NOMO-1 treated with dmso at 0.1 percent for 144 hours (cell line): ENCODE measurements around the gene NFS1.
"Not testable (repeated sequence)": the region's sequence is repeated elsewhere in the genome, so short reads cannot be mapped to it uniquely, and the experiment has no call there.

Experiments used
- DNase-seq: peaks from one replicate; lab custom pipeline; 2025; ENCODE audit not compliant: unreplicated experiment; lab: John Stamatoyannopoulos, UW

NFS1 gene

DNA sequence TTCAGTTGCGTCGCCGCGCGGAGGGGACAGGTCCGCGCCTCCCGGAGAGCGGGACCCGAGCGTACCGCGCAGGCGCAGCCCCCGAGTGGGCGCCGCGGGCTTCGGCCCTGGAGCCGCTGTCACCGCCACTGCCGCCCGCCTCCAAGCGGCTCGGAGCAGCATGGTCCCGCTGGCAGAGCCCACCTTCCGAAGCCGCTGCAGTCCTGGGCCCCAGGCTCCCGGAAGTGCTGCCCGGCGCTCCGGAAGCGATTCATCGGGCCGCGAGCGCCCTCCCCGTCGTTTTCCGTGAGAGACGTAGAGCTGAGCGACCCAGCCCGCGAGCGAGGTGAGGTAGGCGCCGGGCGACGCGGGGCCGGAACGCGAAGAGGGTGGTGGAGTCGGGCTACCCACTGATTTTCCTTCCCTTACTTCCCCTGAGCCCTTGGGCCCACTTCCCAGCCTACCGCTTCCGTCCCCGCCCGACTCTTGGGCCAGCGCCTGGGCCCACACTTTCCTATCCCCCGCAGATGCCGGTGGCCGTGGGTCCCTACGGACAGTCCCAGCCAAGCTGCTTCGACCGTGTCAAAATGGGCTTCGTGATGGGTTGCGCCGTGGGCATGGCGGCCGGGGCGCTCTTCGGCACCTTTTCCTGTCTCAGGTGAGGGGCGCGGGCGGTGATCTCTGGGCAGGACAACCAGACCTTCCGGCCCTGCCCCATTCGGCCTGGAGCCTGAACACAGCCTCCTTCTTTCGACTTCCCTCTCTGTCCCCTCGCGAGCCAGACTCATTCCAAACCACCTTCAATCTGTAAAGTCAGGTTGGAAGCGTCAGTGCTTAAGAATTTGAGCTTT, at the start of gene NFS1, which contains the start of gene ROMO1:
TSS of gene NFS1 (minus strand) at position 226 of the 830 bp plus-strand sequence. CDS start at position 162, 64 bp downstream.
TSS of gene ROMO1 (plus strand) at position 279 of the 830 bp plus-strand sequence. CDS start at position 507, 228 bp downstream.
- peak; percentile 75 for DNase-seq

DNA sequence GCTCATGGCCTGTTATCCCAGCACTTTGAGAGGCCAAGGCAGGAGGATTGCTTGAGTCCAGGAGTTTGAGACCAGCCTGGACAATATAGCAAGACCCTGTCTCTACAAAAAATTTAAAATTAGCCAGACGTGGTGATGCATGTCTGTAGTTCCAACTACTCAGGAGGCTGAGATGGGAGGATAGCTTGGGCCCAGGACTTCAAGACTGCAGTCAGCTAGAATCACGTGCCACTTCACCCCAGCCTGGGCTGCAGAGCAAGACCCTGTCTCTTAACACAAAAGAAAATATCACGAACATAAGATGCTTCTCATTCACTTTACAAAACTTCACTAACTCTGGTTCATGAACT, 45.3 kb upstream of the NFS1 start:
- DNase-seq, result not testable (repeated sequence)

DNA sequence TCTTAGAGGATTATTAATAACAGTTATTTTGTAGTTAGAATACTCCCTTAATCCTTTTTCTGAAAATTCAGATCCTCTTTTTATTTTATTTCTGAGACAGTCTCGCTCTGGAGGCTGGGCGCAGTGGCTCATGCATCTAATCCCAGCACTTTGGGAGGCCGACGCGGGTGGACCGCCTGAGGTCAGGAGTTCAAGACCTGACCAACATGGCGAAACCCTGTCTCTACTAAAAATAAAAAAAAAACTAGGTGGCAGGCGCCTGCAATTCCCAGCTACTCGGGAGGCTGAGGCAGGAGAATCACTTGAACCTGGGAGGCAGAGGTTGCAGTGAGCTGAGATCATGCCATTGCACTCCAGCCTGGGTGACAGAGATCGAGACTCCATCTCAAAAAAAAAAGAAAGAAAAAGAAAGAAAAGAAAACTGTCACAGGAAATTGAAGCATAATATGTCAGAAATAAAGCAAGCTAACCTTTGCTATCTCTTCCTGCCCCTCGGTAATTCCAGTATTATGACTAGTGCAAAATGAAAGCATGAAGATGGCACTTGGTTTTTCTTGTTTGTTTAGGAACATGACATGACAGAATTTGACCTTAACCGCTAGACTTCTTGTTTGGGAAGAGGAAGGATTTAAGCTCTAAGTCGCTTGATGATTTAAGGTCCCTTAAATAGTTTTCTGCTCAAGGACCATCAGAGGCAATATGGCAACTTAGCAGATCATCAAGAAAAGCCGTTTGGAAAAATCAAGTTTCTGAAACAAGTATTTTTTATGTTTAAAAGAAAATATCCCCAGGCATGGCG, 44.7 kb upstream of the NFS1 start:
- DNase-seq, result peak; percentile 10

DNA sequence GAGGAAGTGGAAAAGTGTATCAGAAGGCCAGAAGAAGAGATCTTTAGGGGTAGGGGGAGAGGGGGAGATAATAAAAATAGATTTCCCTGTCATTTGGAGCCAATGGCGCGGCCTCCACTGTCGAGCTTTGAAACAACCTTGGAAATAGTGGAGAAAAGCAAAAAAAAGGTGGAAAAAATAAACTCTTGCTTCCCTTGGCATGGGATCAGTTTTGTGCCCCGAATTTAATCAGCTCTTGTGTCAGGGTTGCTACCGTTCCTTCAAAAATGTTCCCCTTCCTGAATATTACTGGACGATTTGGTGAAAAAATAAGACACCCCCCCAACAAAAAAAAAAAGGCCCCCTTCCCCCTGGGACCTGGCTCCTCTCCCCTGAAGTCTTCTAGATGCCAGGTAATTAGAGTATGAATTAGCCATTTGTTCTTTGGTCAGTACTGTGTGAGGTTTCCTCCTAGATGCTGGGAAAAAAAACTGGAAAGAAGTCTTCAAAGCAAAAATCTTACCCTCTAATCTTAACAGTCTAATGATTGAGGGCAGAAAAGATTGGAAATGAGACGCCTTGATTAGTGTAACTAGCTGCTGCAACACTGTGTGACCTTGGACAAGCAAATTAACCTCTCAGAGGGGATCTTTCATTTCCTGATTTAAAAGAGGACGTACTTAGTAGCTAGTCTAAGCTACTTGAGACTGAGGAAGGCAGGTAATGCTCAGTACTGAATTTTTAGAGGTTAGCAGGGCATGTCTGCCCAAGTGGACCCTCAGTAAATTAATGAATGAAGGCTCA, 43.8 kb upstream of the NFS1 start:
- peak; percentile 66 for DNase-seq

DNA sequence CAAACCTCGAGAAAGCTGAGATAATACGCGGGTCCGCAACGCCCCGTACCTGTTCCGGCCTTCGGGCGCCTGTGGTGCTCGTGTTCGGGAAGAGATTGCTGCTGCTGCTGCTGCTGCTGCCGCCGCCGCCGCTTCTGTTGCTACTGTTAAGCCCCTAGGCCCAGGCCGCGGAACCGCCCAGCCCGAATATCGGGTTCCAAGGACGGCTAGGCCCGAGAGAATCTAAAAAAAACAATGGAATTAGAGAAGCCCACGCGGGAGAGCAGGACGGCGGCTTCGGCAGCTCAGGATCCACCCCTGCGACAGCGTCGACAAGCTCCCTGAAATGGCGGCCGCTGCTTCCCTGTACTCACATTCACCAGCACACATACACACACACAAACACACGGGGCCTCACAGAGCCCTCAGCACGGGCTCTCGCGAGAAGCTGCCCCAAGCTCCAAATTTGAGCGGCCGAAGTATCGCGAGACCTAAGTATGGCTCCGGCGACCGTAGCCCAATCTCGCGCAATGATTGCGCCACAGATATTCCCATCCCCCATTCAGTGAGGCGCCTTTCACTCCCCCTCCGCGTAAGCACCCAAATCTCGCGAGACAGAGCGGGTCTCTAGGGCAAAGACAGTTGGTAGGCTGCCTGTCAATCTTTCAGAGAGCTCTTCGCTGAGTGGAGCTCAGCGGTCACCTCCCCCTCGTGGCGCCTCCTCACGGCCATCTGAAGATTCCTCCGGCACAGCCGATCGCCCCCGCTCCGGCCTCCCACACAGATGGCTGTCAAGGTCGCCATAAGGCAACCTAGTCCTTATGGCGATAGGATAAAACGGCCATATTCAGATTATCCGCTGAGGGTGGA, 43.0 kb upstream of the NFS1 start, which contains the start of gene RBM39:
TSS of gene RBM39 (minus strand) at position 369 of the 849 bp plus-strand sequence. CDS start 1,386 bp downstream, outside the sequence.
- peak; percentile 100 for DNase-seq

DNA sequence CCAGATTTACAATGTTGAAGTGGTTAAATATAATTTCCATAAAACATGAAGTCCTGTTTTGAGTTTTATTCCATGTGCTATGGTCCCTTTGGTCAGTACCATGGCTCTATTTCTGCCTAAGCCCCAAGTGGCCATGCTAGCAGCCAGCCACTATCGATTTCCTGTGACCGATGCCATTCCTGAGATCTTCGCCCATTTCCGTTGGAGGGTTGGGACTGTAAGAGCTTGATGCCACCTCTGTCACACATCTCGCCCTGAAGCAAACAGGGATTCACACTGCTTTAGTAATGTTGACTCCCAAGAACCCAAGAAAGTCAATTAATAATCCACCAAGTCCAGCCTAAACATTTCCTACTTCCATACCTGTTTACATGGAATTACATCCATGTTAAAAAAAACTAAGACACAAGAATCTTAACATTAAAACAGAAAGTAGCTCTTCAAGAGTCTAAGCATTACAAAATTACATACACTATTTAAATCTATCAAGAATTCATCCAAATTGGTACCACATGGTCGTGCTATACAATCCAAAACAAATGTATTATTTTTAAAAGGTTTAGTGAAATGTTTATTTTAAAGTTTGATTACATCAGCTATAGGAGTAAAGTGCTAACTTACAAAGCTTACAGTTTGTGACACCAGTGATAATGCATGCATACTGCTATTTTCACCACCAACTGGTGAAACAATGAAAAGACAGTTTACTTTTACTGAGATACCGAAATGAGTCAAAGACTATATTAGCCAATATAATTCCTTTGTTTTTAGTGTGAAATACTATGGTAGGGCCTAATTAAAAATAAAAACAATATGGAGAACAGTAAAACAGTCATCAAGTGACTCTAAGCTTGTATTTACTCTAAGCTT, 40.4 kb upstream of the NFS1 start:
- DNase-seq, result no peak

DNA sequence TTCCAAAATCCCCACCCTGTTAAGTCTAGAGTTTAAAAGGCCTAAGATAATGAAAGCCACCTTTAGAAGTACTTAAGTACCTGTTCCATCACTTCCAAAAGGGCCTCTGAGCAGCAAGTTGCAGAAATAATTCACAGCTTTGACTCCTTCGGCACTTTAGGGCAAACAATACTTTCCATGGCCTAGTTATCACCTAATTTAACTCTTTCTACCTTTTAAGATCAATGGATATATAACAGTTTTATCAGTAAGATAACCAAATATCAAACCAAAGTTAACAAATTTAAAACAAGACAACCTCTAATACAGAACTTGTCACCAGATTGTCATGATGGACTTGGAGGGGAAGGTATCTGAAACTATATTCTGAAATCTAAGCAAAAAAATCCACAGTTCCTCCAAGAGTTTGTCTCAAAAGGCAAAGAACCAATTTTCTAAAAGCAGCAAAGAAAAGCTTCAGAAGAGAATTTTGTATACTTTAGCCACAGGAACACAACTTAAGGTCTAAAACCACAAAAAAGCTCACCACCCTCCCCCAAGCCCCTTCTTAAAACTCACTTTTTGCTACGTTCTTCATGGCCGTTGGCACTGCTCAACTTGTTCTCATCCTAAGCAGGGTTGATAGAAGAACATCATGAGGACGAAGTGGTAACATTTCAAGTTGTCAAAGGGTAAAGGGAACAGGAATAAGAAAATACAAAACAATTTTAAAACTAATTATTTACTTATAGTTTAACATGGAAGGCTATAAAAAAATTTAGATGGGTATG, 39.4 kb upstream of the NFS1 start:
- no peak for DNase-seq

DNA sequence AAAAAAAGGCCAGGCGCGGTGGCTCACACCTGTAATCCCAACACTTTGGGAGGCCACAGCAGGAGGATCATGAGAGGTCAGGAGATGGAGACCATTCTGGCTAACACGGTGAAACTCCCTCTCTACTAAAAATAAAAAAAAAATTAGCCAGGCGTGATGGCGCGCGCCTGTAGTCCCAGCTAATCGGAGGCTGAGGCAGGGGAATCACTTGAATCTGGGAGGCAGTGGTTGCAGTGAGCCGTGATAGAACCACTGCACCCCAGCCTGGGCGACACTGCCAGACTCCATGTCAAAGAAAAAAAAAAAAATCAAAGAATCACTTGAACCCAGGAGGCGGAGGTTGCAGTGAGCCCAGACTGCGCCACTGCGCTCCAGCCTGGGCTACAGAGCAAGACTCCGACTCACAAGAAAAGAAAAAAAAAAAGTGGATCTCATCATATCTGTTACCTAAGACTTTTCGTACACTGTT, 38.7 kb upstream of the NFS1 start:
- DNase-seq, result no peak

DNA sequence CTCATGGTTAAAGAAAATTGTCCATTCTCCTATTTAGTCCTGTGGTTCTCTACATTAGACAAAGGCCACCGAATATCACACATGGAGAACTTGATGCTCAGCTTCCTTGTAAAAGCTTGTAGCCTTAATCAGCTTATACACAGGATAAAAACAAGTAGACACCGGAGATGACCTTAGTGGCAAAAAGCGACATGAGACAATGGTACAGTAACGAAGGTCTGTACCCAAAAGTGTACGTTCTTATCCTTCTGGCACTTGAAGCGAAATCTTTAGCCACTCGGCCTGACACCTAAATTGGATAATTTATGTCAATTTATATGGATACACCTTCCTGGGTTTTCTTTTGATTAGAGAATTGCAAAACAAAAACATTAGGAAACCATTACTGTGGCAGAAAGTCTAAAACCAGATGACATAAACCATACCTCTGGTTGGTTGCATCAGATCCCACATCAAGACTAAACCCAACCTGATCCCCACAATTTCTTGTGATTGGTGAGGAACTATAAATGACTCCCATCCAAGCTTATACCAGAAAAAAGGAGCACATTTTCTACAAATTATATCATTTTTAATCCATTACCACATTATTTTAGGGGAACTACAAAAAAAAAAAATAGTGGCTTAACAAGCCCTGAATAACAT, 36.8 kb upstream of the NFS1 start:
- DNase-seq, result no peak

DNA sequence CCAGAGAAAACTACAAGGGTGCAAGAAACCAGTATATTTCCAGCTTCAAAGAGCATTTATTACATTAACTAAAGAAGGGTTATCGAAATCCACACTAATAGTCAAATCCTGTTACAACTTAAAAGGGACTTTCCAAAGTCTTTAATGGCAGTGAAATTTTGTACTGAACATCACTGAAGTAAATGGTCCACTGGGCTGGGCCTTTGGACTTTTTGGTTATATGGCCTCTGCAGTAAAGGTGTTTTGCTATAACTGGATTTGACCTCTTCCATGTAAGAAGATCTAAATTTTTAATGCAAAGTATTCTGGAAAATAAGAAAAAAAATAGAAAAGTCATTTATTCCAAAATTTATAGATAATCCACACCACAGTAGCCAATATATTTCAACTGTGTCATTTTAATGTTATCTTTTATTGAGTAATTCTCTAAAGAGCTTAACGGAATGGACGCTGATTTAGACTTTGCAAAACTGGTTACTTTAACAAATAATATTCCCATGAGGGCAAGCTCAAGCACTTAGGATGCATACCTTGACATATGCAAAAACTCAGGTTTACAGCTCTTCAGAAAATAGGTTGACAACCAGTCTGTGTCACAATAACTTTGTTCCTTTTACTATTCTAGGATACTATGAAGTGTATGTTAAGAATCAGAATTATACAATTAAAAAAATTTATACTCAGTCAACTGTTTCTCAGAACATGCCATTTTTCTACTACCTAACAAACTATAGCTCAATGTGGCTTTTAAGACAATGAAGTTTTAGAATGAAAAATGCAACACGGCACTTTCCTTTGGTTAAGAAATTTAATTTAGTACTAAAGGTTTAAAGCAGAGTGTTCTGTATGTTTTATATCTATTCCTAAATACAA, 35.9 kb upstream of the NFS1 start:
- DNase-seq, result no peak

DNA sequence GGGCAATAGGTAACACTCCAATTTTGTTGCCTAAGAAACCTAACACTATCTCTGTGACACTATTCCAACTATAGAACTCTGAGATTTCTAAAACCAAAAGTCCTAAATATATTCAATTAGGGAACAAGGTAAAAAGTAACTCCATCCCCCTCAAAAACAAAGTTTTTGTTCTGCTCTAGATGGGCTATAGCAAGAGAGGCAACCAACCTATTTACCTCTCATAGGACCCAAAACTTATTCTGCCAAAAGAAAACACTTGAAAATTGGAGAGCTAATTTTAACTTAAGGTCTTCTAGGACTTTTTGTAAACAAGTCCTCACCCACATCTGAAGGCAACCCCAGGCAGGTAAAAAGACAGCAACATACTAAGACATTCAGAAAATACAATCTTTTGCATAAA, 35.2 kb upstream of the NFS1 start:
- no peak for DNase-seq

DNA sequence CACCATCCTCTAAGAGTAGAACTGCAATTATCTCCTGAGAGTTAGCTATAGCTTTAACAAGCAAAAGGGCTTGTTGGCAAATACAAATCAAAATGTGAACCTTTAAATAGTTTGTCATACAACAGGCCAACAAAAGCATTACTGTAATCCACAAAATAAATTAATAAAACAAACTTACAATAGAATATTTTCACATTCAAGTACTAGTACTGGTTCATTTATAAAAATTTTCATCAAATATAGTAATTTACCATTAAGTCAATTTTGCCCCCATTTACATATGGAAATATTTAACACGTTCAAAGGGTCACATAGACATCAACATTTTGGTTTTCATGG, 33.5 kb upstream of the NFS1 start:
- no peak for DNase-seq

DNA sequence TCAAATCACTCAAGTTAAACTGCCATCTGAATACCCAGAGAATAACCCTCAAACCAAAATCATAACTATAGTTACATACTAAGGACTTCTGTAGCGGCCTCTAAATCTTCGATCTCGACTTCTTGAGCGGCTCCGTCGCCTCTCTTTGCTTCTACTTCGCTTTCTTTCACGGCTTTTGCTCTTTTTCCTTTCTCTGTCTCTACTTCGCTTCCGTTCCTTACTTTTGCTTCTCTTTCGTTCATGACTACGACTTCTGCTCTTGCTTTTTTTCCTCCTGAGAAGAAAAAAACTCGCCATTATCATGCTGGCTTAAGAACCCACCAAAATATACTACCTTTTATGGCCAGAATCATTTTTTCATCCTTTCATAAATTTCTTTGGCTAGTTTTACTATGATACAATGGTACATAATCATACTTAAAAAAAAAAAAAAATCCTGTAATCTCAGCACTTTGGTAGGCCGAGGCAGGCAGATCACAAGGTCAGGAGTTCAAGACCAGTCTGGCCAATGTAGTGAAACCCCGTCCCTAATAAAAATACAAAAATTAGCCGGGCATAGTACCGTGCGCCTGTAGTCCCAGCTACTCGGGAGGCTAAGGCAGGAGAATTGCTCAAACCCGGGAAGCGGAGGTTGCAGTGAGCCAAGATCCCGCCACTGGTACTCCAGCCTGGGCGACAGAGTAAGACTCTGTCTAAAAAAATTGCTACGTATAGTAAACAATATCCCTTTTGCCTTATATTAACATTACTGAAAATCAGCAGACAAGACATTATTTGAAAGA, 32.9 kb upstream of the NFS1 start:
- no peak for DNase-seq

DNA sequence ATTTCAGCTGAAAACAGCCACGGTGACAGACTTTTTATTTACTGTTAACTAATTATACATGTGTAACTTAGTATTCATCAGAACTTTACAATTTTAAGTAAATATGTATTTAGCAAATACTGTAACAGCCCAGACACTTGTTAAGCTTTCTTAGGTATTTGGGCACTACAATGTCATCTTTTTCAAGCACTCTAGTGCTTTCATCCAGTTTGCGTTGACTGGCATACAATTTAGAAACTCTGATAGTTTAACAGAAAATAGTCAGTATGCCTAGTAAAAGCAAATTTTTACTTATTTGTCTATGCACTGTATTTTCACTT, 32.3 kb upstream of the NFS1 start:
- DNase-seq, result no peak

DNA sequence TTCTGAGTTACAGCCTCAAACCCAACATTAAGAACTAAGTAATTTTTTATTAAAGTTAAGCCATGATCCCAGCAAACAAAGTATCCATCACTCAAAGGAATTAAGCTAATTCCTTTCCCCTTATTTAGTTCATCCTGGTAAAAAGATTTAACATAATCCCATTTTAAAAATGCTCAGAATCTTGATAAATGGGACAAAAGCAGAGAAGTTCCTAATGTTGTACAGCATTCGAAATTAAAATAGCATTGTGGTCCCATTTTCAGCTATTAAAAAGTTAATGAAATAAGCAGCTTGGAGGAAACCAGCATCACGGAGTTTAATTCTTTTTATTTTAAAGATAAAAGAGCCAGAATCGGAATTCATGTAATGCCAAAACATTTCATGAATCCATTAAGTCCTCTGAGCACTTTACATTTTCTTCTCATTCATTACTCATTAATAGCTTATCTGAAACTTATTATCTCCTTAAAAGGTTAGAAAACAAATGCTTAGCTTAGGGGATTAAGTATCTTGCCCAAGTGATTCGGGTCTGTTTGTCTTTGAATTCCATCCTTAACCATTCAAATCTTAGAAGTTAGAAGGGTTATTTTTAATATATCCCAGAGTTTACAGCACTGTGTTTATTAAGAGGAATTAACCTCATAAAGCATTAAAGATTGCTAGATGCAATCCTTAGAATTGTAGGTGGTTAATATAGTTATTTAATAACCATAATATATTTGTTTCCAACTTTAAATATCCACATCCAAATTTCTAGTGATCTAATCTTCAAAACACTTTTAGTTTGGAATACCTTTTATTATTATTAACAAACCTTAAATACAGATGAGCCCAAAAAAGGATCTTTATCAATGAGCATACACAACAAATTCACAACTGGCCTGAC, 31.7 kb upstream of the NFS1 start:
- DNase-seq, result no peak
